CD8-positive, alpha-beta memory T cell (primary cell): ENCODE data around the gene TAS2R60. TPM values are rescaled to one million over a fixed set of nuclear protein-coding genes. Genes with fewer than 3 reads are reported as not detected.
A peak's percentile ranks its signal among the peaks of the same experiment; 100 is the strongest.
"Not testable (repeated sequence)": the region's sequence is repeated elsewhere in the genome, so short reads cannot be mapped to it uniquely, and the experiment has no call there.

Source experiments
- CTCF ChIA-PET: fragments of 350-600 bp; sonication (Branson Sonifier 250); formaldehyde crosslinking; loops from one replicate; lab custom pipeline; 2021; ENCODE audit warnings: antibody characterized with exemption; lab: Charles Lee
- POLR2A ChIA-PET: fragments of 350-600 bp; sonication (Branson Sonifier 250); formaldehyde crosslinking; loops from one replicate; lab custom pipeline; 2021; ENCODE audit warnings: antibody characterized with exemption; lab: Charles Lee
- DNase-seq, 5 donors: peaks; one replicate each; pipeline versions ENCODE4 v3.0.0 to v3.0.0-alpha.2; 2020 to 2022; ENCODE audit warnings: mixed read lengths in 1 of 5
- H3K27ac ChIP-seq: one replicate; pipeline ENCODE4 v1.7.0; 2013; ENCODE audit warnings: low read depth, mild to moderate bottlenecking, low read length, moderate library complexity
- H3K27me3 ChIP-seq: 2 replicates; pipeline ENCODE4 v1.7.0; 2013; ENCODE audit warnings: low read length, mild to moderate bottlenecking; ENCODE audit not compliant: insufficient read depth, poor library complexity, severe bottlenecking
- H3K36me3 ChIP-seq: 2 replicates; pipeline ENCODE4 v1.7.0; 2013; ENCODE audit warnings: mild to moderate bottlenecking, low read length, moderate library complexity; ENCODE audit not compliant: insufficient read depth
- H3K4me1 ChIP-seq: 2 replicates; pipeline ENCODE4 v1.7.0; 2013; ENCODE audit warnings: mild to moderate bottlenecking, low read length, moderate library complexity; ENCODE audit not compliant: insufficient read depth
- H3K4me3 ChIP-seq: 2 replicates; pipeline ENCODE4 v1.7.0; 2013; ENCODE audit warnings: mild to moderate bottlenecking, low read length
- H3K9me3 ChIP-seq: 2 replicates; pipeline ENCODE4 v1.7.0; 2013; ENCODE audit warnings: mild to moderate bottlenecking, low read length
- H3K27ac Mint-ChIP-seq, 8 donors: one replicate each; pipeline ENCODE4 v1.8.0; 2020 to 2021; ENCODE audit warnings: mixed read lengths in 8 of 8, mild to moderate bottlenecking in 6 of 8, inconsistent platforms in 3 of 8, moderate library complexity in 3 of 8
- H3K27me3 Mint-ChIP-seq, 2 donors: one replicate each; pipeline ENCODE4 v1.8.0; 2020 to 2021; ENCODE audit warnings: mixed read lengths in 2 of 2, mild to moderate bottlenecking in 1 of 2, moderate library complexity in 1 of 2
- H3K36me3 Mint-ChIP-seq, 3 donors: one replicate each; pipeline ENCODE4 v1.8.0; 2020 to 2021; ENCODE audit warnings: mixed read lengths in 3 of 3, inconsistent platforms in 1 of 3, mild to moderate bottlenecking in 1 of 3
- H3K4me1 Mint-ChIP-seq, 3 donors: one replicate each; pipeline ENCODE4 v1.8.0; 2020 to 2021; ENCODE audit warnings: mixed read lengths in 3 of 3, inconsistent platforms in 1 of 3, mild to moderate bottlenecking in 1 of 3
- H3K4me3 Mint-ChIP-seq, 7 donors: one replicate each; pipeline ENCODE4 v1.8.0; 2020 to 2021; ENCODE audit warnings: mixed read lengths in 7 of 7, mild to moderate bottlenecking in 6 of 7, moderate library complexity in 4 of 7, inconsistent platforms in 2 of 7
- H3K9me3 Mint-ChIP-seq, 5 donors: one replicate each; pipeline ENCODE4 v1.8.0; 2020 to 2022; ENCODE audit warnings: mixed read lengths in 5 of 5, mild to moderate bottlenecking in 3 of 5, moderate library complexity in 2 of 5, inconsistent platforms in 1 of 5
- polyA plus RNA-seq: library from polyadenylated mRNA; unstranded; fragments of 300-500 nt; fragmentation: Illumina TruSeq; gene quantifications from one replicate; pipeline ENCODE4 v1.2.3, GENCODE V29; 2021
- total RNA-seq, 2 experiments: library from RNA; stranded (reverse); gene quantifications; one replicate each; pipeline ENCODE4 v1.2.3, GENCODE V29; 2021

Gene TAS2R60
- total and polyA plus RNA-seq, 3 experiments from 2014 or later: not detected

- H3K27ac Mint-ChIP-seq, CTCF ChIA-PET, H3K4me1 ChIP-seq, DNase-seq, H3K27ac ChIP-seq, H3K36me3 ChIP-seq, H3K4me3 ChIP-seq, H3K9me3 Mint-ChIP-seq, H3K9me3 ChIP-seq, H3K4me3 Mint-ChIP-seq, H3K27me3 Mint-ChIP-seq, H3K36me3 Mint-ChIP-seq, H3K27me3 ChIP-seq, H3K4me1 Mint-ChIP-seq: not testable (repeated sequence)
- POLR2A ChIA-PET: interaction anchor here (0.5 kb wide), 1 partner anchor 51 kb away, joined by 6 read pairs; no protein-coding TSS in a partner anchor
These were observed 22.6 kb upstream of the TAS2R60 start for GRCh38 chr7:143420624-143421023.

GRCh38 chr7:143422033-143422432 is 21.2 kb upstream of the TAS2R60 start:
- Mint-ChIP-seq H3K27ac (peak overlapping the region in 1 of 8 donors; percentile 60), H3K4me1 (peaks cover 0 to 7% (median 4%) of the 10 kb centered on the region in 3 donors), H3K9me3 (peaks cover 0 to 2% (median 0%) of the 10 kb centered on the region in 5 donors), H3K36me3 (peaks cover 0 to 5% (median 5%) of the 10 kb centered on the region in 3 donors), H3K4me3 (no peak overlapping the region), H3K27me3 (no peaks in the 10 kb centered on the region)
- no peak overlapping the region for H3K27ac ChIP-seq
- H3K4me1 ChIP-seq: no peaks in the 10 kb centered on the region
- CTCF ChIA-PET: interaction anchor here (1.0 to 1.3 kb wide), 3 partner anchors 10 to 172 kb away, joined by 3 read pairs; no protein-coding TSS in a partner anchor
- H3K4me3 ChIP-seq: no peak overlapping the region
- no peaks in the 10 kb centered on the region for H3K9me3 ChIP-seq
- POLR2A ChIA-PET: no interaction called here
- H3K27me3 ChIP-seq: no peaks in the 10 kb centered on the region
- DNase-seq: no peak
- no peaks in the 10 kb centered on the region for H3K36me3 ChIP-seq

GRCh38 chr7:143424476-143424875 is 18.8 kb upstream of the TAS2R60 start:
- H3K4me3 ChIP-seq, CTCF ChIA-PET: not testable (repeated sequence)

DNA sequence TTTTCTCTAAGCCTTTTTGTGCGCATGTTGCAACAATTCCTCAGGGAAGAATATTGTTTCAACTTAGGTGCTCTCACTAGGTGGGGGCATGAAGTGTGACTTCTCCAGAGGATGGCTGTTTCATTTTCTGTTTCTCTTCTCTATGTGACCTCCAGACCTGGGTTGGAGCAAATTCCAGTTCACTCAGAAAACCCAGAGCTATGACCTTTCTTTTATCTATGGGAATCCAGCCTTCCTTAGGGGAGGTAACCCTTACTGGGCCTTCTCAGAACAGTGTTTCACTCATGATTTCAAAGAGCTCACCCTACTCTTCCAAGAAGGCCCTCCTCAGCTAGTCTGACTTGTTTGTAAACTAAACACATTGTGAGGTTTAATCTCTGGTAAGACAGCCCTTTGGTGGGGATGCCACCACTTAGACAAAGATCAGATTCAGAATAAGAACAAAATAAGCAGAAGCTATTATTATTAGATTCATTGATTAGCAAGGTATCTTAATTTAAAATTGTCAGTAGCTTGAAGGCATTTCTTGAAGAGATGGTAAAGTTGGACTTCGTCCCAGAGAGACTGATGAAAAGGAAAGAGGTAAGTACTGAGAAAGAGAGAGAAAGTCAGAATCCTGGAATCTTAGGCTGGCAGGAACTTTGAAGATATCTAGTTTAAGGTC is 16.6 kb upstream of the TAS2R60 start:
- H3K36me3 ChIP-seq: no peaks in the 10 kb centered on the region
- ChIA-PET CTCF (interaction anchor here (0.9 to 1.2 kb wide), 2 partner anchors 9 to 186 kb away, joined by 3 to 4 read pairs; no protein-coding TSS in a partner anchor), POLR2A (no interaction called here)
- peaks cover 0 to 7% (median 4%) of the 10 kb centered on the region in 3 donors for H3K4me1 Mint-ChIP-seq
- H3K27ac Mint-ChIP-seq: peak overlapping the region in 1 of 8 donors; percentile 29
- no peak overlapping the region for H3K4me3 ChIP-seq
- no peak for DNase-seq
- H3K27me3 ChIP-seq: no peaks in the 10 kb centered on the region
- H3K27ac ChIP-seq: peak overlapping the region; percentile 42
- H3K9me3 Mint-ChIP-seq: peaks cover 0 to 2% (median 0%) of the 10 kb centered on the region in 5 donors
- H3K4me1 ChIP-seq: no peaks in the 10 kb centered on the region
- H3K36me3 Mint-ChIP-seq: peaks cover 0 to 6% (median 2%) of the 10 kb centered on the region in 3 donors
- H3K9me3 ChIP-seq: no peaks in the 10 kb centered on the region
- peaks cover 0 to 3% of the 10 kb centered on the region in 2 donors for H3K27me3 Mint-ChIP-seq
- no peak overlapping the region for H3K4me3 Mint-ChIP-seq

More at GRCh38 chr7:143424476-143424875, 18.8 kb upstream of the TAS2R60 start:
- H3K27me3 ChIP-seq, DNase-seq, H3K36me3 Mint-ChIP-seq, H3K27me3 Mint-ChIP-seq, H3K9me3 Mint-ChIP-seq, H3K4me3 Mint-ChIP-seq, H3K36me3 ChIP-seq, H3K4me1 Mint-ChIP-seq, H3K27ac ChIP-seq, H3K9me3 ChIP-seq, H3K27ac Mint-ChIP-seq, H3K4me1 ChIP-seq, POLR2A ChIA-PET: not testable (repeated sequence)

DNA sequence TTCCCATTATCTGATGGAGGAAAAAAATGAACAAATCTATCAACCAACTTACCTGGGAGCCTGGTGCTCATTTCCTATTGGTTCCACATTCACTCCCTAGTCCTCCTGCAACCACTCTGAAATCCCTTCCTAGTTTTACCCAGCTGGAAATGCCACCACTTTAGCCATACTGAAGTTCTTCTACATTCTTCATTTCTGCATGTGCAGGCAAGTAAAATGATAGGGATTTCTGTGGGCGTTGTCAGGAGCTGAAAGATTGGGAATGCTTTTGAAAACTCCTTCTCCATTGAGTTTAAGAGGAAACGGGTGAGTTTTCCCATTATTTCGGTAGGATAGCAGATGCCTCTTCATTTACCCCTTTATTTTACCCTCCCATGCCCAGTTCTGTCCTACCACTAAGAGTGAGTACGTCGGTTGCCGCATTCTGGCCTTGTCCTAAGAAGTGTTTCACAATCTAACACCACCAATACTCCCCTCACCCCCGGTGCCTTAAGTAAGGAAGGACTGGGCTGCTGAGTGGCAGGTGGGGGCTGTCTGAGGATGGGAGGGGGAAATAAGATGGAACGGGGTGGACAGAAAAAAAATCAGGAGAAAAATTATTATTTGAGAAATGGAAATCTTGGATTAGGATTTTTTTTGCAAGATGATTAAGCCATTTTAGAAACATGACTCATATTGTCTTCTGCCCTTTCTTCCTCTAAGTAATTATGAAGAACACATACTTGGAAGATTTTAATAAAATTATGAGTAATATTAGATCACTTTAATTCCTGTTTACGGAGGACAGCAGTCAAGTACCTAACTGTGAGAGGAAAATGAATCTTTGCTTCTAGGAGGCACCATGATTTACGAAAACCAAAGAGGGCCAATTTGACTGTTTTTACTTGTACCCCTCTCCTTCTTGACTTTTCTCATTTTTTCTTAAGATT is 13.2 kb upstream of the TAS2R60 start:
- H3K27me3 Mint-ChIP-seq: peaks cover 0 to 3% of the 10 kb centered on the region in 2 donors
- Histone ChIP-seq H3K27ac (no peak overlapping the region), H3K4me1 (no peaks in the 10 kb centered on the region), H3K27me3 (peaks cover 4% of the 10 kb centered on the region), H3K36me3 (no peaks in the 10 kb centered on the region), H3K9me3 (no peaks in the 10 kb centered on the region), H3K4me3 (no peak overlapping the region)
- ChIA-PET CTCF (no interaction called here), POLR2A (no interaction called here)
- H3K4me3 Mint-ChIP-seq: no peak overlapping the region
- H3K27ac Mint-ChIP-seq: no peak overlapping the region
- peaks cover 0 to 5% (median 0%) of the 10 kb centered on the region in 3 donors for H3K36me3 Mint-ChIP-seq
- DNase-seq: no peak
- no peaks in the 10 kb centered on the region for H3K9me3 Mint-ChIP-seq
- H3K4me1 Mint-ChIP-seq: peaks cover 0 to 7% (median 4%) of the 10 kb centered on the region in 3 donors

GRCh38 chr7:143431109-143431508 is 12.1 kb upstream of the TAS2R60 start:
- ChIA-PET POLR2A (interaction anchor here (0.6 kb wide), 1 partner anchor 16 kb away, joined by 4 read pairs; no protein-coding TSS in a partner anchor), CTCF (interaction anchor here (1.3 kb wide), 1 partner anchor 9 kb away, joined by 3 read pairs; no protein-coding TSS in a partner anchor)
- no peak overlapping the region for H3K27ac Mint-ChIP-seq
- Histone ChIP-seq H3K27me3 (peaks cover 4% of the 10 kb centered on the region), H3K36me3 (no peaks in the 10 kb centered on the region), H3K27ac (no peak overlapping the region), H3K4me3 (no peak overlapping the region), H3K4me1 (no peaks in the 10 kb centered on the region), H3K9me3 (no peaks in the 10 kb centered on the region)
- no peaks in the 10 kb centered on the region for H3K9me3 Mint-ChIP-seq
- peaks cover 0 to 7% (median 4%) of the 10 kb centered on the region in 3 donors for H3K4me1 Mint-ChIP-seq
- no peak overlapping the region for H3K4me3 Mint-ChIP-seq
- DNase-seq: no peak
- H3K27me3 Mint-ChIP-seq: peaks cover 3% of the 10 kb centered on the region in 2 donors
- H3K36me3 Mint-ChIP-seq: peaks cover 0 to 8% (median 0%) of the 10 kb centered on the region in 3 donors

DNA sequence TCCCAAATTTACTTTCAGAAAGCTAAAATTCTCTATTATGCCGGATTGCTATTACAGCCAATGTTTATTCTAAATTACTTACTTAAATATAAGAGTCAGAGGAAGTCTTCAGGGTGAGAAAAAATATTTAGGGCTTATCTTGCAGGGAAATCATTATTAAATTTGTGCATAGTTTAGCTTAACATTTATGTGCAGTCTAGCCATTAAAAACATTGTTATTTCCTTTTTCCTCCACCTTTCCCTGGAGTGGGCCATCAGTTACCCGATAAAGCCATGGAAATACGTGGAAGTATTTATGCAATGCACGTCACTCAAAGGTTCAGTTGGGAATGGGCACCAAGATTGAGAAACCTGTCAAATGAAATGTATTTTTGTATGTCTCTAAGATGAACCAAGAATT is 9.5 kb upstream of the TAS2R60 start:
- Mint-ChIP-seq H3K4me1 (peaks cover 0 to 11% (median 9%) of the 10 kb centered on the region in 3 donors), H3K4me3 (no peak overlapping the region), H3K27ac (no peak overlapping the region), H3K27me3 (peaks cover 3 to 5% of the 10 kb centered on the region in 2 donors), H3K36me3 (peaks cover 0 to 11% (median 0%) of the 10 kb centered on the region in 3 donors), H3K9me3 (no peaks in the 10 kb centered on the region)
- CTCF ChIA-PET: interaction anchor here (0.8 kb wide), 1 partner anchor 16 kb away, joined by 3 read pairs; no protein-coding TSS in a partner anchor
- peaks cover 4% of the 10 kb centered on the region for H3K27me3 ChIP-seq
- H3K9me3 ChIP-seq: no peaks in the 10 kb centered on the region
- DNase-seq: no peak
- H3K36me3 ChIP-seq: no peaks in the 10 kb centered on the region
- no peak overlapping the region for H3K4me3 ChIP-seq
- no peaks in the 10 kb centered on the region for H3K4me1 ChIP-seq
- H3K27ac ChIP-seq: no peak overlapping the region
- POLR2A ChIA-PET: no interaction called here
